ENCODE results near the gene KIDINS220.

GRCh38 chr2:8805278-8806210 is 31.9 kb downstream of the KIDINS220 start:
- TF ChIP-seq EZH2 (IDR thresholded peaks at IDR 0.05; ENCODE audit: borderline replicate concordance, low read length) (no peak), CTCF (conservative IDR thresholded peaks at IDR 0.05 in 1 of 2, IDR thresholded peaks at IDR 0.05 in 1 of 2; ENCODE audit: extremely low read depth in 1 of 2, insufficient read depth in 1 of 2, low read depth in 1 of 2, low read length in 2 of 2) (no peak)
